Activated T-helper 1 cell treated with Interleukin-2 at 50 U/mL for 16 hours (primary cell): ENCODE data around the gene ZNF555.
"Not testable (repeated sequence)": the region's sequence is repeated elsewhere in the genome, so short reads cannot be mapped to it uniquely, and the experiment has no call there.

Experiments used
- DNase-seq: peaks from one replicate; pipeline ENCODE4 v3.0.0-alpha.2; 2020; ENCODE audit warnings: low read depth

ZNF555 gene

DNA sequence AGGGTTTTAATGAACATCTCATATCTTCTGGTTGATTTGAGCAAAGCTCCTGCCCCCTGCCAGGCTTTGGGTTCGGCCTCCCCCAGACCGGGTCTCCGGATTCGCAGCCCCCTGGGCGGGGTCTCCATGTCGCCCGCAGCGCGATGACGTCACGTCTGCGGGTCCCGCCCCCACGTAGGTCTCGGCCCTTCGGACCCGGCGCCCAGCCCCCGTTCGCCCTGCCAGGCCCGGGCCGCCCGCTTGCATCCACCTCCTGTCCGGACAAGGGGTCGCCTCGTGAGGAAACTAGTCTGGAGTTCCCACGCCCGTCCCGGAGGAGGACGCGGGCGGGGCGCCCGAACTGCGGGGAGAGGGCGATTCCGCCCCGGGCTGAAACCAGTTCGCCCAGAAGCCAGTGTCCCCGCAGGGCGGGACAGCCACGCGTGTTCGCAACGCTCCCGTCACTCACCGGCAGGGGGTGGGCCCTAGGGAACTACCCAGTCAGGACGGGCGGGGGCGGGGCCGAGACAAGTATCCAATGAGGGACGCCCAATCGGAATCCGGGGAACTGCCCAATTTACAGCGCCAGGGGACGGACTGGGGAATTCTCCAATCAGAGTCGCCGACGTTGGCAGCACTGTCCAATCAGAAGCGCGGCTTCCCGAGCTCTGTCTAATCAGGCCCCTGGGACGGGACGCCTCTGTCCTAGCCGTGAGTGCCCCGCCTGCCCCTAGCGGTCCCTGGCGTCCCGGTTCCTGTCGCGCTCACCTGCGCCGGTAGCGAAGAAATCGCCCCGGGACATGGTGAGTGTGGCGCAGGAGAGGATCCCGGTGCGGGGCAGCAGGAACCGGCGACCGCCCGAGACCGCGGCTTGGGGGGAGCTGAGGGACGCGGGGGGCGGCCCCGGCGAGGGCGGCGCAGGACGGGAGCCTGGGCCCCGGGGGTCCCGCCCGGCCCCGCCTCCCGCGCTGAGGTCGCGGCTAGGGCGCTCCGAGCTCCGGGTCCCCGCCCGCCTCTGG lies at the start of gene ZNF555:
ZNF555 (plus strand) TSS at position 682 of the 998 bp plus-strand sequence; CDS start at position 780, 98 bp downstream.
- peak; percentile 97 for DNase-seq

DNA sequence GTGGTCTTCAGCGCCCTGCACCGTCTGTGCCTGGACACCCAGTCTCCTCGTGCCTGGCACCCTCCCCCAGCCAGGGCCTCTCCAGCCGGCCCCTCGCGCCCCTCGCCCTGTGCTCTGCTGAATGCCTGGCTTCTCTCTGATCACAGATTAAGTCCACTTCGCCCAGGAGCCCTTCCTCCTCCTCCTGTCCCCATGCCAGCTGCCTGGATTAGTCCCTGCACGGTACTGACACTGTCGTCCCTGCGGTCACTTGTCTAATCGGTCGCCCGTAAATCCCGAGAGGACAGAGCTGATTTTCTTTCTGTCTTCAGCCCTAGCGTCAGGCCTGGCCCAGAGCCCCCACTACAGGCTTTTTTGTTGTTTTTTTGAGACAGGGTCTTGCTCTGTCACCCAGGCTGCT lies 49.4 kb upstream of the ZNF555 start:
- no peak for DNase-seq

DNA sequence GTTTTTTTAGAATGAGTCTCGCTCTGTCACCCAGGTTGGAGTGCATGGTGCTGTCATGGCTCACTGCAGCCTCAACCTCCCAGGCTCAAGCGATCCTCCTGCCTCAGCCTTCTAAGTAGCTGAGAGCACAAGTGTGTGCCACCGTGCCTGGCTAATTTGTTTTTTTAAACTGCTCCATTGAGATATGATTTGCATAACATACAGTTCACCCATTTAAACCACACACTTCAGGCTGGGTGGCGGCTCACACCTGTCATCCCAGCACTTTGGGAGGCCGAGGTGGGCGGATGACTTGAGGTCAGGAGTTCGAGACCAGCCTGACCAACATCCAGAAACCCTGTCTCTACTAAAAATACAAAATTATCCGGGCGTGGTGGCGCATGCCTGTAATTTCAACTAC lies 48.6 kb upstream of the ZNF555 start:
- DNase-seq, result not testable (repeated sequence)

DNA sequence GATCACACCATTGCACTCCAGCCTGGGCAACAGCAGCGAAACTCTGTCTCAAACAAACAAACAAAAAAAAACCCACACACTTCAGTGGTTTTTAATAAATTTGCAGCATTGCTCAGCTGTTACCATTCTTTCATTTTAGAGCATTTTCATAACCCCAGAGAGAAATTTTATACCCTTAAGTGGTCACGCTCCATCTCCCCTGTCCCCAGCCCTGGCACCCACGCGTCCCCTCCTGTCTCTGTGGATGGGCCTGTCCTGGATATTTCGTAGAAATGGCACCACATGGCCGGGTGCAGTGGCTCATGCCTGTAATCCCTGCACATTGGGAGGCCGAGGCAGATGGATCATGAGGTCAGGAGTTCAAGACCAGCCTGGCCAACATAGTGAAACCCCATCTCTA lies 48.1 kb upstream of the ZNF555 start:
- DNase-seq, result no peak

DNA sequence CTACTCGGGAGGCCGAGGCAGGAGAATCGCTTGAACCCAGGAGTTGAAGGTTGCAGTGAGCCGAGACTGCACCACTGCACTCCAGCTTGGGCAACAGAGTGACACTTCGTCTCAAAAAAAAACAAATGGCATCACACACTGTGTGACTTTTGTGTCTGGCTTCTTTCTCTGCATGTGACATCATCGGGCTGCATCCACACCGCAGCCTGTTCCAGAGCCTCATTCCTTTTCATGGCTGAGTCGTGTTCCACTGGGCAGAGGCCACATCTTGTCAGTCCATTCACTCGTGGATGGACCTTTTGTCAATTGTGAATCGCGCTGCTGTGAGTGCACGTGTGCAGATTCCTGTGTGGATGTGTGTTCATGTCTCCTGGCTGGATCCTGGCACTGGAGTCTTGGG lies 47.7 kb upstream of the ZNF555 start:
- DNase-seq, result no peak

DNA sequence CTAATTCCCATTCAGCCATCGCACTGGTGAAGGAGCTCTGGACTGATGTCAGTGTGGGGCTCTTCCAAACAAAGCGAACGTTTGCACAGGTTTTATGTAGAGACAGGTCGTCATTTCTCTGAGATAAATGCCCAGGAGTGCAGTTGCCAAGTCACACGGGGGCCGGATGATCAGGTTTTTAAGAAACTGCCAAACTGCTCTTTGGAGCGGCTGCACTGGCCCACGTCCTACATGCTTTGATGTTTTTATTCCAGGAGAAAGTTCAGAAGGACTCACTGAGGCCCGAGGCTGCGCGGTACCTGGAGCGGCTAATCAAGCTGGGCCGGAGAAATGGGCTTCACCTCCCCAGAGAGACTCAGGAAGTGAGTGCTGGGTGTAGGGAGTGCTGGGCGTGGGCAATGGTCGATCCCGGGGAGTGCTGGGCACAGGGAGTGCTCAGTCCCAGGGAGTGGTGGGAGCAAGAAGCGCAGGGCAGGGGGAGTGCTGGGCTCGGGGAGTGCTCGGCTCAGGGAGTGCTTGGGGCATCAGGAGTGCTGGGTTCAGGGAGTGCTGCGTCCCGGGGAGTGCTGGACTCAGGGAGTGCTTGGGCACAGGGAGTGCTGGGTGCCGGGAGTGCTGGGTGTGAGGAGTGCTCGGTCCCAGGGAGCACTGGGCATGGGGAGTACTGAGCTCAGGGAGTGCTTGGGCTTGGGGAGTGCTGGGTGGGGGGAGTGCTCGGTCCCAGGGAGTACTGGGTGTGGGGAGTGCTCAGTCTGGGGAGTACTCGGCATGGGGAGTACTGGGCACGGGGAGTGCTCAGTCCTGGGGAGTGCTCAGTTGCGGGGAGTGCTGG lies 45.2 kb upstream of the ZNF555 start:
- no peak for DNase-seq

DNA sequence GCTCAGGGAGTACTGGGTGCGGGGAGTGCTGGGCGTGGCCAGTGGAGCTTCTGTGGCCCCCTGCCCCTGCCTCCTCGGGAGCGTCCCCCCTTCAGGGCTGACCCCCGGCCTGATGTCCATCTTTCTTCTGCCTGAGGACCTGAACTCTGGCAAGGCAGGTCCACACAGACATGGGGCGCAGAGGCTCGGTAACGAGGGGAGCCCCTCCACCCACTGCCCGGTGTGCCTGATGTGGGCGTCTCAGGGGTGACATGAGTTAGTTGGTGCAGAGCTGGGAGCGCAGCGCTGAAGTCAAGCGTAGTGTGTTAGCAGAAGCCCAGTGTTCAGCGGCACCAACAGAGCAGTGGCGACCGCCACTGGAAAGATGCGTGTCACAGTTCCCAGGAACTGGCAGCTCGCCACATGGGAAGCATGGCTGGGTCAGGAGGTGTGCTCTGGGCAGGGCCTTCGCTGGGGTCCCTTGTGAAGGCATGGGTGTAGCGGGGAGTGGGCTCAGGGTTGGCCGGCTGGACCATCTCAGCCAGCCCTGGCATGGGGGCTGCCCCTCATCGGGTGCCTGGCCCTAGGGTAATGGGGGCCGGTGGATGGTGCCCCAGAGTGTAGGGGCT lies 44.5 kb upstream of the ZNF555 start:
- no peak for DNase-seq

DNA sequence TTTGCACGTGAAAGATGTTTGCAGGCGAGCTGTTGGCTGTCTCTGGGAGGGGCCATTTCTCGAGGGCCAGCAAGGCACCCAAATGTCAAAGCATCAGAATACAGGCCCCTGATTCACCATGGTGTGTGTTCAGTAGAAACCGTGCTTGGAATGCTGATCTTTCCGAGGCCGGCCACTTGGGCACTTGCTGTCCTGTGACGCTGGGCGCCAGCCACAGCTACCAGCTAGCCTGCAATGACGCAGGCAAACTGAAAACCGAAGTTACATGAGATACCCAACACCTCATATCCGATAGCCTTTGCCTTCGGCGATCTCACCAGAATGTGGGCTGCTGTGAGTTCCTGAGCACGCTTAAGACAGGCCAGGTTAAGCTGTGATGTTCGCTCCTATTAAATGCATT lies 44.0 kb upstream of the ZNF555 start:
- DNase-seq, result no peak

DNA sequence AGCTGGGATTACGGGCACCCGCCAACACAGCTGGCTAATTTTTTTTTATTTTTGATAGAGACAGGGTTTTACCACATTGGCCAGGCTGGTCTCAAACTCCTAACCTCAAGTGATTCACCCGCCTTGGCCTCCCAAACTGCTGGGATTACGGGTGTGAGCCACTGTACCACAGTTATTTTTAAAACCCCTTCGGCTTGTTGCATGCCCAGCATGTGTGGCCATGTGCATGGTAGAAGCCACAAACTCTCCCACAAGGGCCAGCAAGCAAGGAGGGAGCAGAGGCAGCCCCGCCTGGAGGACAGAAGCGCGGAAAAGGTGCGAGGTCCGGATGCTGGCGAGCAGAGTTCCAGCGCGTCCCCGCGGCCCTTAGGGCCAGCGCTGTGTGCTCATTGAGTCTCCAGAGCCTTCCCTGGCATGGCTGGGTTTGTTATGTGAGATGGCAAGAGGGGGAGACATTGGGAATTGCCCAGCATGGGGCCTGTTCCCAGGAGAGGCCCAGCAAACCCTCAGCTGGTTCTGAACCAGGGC lies 43.1 kb upstream of the ZNF555 start:
- DNase-seq, result no peak

DNA sequence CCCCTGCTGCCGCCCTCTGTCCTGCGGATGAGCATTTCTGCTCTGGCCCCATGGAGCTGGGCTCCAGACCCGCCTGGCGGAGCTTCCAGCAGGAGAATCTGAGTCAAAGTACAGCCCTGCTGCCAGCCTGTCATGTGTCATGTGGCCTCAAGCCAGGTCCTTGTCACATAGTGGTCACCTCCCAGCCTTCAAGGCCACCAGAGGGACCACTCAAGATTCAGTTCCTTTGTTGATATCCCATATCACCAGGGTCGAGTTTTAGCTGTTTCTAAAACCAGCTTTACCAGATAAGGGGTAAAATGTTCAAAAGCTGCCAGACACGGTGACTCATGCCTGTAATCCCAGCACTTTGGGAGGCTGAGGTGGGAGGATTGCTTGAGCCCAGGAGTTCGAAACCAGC lies 42.5 kb upstream of the ZNF555 start:
- no peak for DNase-seq

DNA sequence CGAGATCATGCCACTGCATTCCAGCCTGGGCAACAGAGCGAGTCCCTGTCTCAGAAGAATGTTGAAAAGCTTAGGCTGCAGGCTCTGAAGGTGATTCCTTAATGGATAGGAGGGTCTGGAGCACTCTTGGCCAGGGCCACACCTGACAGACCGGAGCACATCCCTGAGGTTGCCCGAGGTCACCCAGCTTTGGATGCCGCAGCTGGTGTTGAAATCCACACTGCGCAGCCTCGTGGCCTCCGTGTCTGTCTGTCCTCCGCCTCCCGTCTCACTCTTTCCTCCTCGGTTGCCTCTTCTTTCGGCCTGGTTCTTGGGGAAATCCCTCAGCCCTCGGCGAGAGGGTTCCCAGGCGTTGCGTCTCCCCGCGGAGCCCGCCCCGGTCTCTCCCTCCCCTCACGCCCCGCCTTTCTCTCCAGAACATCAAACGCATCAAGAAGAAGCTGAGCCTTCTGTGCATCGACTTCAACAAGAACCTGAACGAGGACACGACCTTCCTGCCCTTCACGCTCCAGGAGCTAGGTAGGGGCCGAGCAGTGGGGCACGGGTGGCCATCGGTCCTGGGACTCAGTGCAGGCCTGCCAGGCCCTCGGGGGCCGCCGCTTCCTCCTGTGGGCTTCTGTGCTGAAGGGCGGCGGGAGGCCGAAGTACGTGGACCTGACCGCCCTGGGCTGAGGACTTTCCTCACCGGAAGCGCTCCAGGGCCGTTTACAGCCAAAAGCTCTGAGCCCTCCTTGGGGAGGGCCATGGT lies 41.8 kb upstream of the ZNF555 start:
- no peak for DNase-seq

DNA sequence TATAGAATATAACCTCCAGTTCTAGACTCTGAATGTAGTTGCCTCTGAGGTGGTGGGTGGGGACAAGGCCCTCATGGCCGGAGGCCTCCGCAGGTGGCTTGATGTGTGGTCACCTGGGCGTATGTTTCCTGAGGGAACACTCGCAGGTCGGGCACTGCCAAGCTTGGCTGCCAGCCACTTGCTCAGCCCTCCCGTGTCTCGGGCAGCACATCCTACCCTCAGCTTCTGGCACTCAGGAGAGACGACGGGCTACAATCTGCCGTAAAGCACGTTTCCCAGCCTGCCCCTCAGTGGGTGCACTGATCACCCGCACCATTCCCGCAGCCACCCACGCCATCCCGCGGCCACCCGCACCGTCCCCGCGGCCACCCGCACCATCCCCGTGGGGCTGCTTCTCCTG lies 40.8 kb upstream of the ZNF555 start:
- DNase-seq, result no peak

DNA sequence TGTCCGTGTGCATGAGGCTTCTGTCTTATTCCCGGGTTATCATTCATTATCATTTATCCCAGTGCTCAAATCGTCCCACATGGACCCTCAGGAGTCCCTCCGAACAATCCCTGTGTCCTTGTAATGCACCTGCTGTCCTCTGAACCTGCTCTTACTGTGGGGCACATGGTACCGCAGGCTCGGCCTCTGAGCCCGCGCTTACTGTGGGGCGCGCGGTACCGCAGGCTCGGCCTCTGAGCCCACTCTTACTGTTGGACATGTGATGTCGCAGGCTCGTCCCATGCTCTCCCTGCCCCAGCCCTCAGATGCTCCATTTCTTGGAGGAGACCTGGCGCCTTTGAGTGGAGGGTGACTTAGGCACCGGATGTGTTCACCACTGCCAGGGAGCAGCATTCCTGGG lies 38.4 kb upstream of the ZNF555 start:
- DNase-seq, result no peak

DNA sequence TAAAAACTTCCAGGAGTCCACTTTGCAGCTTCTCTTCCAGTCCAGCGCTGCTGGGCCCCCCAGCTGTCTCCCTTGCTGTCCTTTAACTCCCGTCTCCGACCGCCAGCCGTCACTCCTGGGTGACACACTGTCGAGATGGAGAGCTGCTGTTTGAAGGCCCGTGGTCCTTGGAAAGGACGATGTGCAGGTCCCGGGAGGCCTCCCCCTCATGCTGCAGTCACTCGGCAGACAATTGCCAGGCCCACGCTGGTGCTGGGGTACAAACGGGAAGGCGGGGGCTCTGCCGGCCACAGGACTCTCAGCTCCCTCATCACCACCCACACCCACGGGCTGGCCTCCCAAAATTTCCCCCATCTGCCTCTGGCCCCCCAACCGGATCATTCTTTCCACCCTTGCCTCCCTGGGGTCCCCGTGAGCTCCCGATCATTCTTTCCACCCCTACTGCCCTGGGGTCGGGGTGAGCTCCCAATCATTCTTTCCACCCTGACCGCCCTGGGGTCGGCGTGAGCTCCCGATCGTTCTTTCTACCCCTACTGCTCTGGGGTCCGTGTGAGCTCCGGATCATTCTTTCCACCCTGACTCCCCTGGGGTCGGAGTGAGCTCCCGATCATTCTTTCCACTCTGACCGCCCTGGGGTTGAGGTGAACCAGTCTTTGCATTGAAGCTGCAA lies 37.7 kb upstream of the ZNF555 start:
- DNase-seq, result no peak

DNA sequence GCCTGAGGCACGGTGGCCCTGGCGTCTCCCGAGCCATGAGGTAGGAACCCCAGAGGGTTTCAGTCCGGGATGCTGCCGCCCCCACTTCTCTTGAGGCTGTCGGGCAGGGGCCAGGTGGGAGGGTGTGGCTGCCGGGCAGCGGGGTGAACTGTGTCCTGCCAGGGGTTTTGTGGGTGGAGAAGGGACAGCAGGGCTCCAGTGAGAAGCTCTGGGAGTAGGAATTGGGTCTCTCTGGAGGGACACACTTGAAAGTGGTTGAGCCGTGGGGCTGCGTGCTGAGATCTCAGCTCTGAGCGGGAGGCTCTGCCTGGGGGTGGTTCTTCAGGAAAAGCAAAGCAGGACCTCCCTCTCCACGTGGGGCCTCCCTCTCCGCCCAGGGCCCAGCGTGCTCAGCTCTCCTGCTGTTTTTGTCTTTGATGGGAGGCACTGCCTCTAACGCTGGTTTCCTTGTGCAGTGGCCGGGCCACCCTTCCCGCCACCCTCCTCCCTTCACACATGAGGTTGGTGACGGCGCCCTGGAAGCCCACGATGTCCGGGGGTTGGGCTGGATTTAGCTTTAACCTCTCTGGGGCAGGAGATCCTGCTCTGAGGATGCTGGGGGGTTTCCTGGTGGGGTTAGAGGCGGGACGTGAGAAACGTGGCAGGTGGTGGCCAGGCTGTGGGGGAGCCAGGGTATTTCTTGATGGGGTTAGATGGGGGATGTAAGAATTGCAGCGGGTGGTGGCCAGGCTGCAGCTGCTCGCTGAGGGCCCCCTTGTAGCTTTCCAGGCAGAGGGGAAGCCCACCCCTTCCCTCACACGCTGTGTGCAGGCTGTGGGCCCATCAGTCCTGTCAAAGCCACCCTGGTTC lies 36.9 kb upstream of the ZNF555 start:
- DNase-seq, result no peak

DNA sequence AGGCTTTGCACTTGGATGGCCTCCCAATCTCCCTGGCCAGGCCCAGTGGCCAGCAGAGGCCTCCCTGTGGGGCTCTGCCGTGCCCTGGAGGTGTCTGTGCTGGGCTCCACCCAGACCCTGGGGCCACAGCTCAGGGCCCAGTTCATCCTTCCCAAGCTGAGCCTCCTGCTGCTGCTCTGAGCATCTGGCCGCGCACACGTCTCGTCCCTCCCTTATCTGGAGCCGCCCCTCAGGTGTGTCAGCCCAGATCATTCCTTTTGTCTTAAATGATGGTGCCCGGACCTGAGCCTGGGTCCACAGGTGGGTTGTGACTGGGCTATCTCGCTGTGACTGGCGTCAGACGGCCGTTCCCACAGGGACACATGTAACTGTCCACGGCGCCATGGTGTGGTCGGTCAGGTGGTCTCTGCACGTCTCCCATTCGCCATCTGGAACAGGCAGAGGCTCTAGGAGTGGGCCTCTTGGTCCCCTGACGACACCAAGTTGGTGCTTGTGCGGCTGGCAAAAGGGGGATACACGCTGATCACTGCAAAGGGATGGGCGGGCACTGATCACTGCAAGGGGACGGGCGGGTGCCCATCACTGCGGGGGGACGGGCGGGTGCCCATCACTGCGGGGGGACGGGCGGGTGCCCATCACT lies 35.9 kb upstream of the ZNF555 start:
- no peak for DNase-seq

DNA sequence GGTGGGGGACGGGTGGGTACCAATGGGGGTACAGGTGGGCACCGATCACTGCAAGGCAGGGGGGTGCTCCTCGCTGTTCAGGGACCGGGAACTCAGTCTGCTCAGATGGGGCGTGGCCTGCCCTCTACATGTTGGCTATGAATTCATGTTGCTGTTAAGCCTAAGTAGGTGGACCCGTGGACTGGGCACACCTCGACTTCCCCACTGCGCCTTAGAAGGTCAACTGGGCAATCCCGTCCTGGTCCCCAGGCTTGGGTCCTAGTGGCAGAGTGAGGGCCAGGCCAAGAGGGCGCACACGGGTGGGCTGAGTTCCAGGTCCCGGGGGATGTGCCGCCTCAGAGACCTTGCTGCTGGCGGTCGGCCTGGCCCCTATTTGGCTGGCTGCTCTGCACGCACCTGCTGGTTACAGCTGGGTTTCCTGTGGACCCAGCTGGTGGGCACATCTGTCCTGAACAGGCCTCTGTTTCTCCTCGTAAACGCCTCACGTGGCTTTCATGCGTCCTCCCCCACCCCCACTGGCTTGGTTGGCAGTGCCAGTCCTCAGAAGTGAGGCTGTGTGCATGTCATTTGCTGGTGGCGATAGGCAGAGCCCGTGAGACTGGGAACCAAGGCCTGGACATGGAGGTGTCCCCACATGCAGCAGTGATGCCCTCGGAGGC lies 35.2 kb upstream of the ZNF555 start:
- no peak for DNase-seq

DNA sequence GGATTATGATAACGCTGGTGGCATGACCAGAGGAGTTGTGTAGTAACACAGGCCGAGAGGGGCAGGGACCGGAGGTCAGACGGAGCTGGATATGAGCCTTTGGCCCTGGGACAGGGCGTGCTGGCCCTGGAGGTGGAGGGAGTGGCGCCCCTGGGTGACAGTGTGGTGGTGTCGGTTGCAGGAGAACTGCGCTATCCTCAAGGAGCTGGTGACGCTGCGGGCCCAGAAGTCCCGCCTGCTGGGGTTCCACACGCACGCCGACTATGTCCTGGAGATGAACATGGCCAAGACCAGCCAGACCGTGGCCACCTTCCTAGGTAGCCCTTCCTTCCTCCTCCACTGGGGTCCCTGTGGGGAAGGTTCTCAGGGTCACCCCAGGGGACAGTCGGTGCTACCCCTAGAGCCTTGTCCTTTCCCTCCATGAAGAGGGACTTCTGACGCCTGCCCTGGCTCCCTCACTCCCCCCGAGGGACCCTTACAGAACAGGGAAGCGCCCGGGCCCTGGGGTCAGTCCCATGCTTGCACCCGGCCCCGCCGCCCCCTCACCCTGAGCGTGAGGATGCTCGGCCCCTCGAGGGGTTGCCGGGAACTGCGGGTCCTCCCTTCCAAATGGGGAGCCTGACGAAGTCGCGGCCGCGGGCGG lies 34.4 kb upstream of the ZNF555 start:
- DNase-seq, result no peak
